ES-I3 (cell line): ENCODE data around the gene XRN2.

Experiments
- H3K36me3 ChIP-seq: 2 replicates; pipeline ENCODE4 v1.6.1; 2013; ENCODE audit warnings: mild to moderate bottlenecking, low read length, control low read depth, moderate library complexity; ENCODE audit not compliant: insufficient read depth
- H3K4me1 ChIP-seq: 2 replicates; pipeline ENCODE4 v1.6.1; 2013; ENCODE audit warnings: mild to moderate bottlenecking, control low read depth, low read length; ENCODE audit not compliant: insufficient read depth
- H3K9ac ChIP-seq: 2 replicates; pipeline ENCODE4 v1.6.1; 2013; ENCODE audit warnings: low read depth, mild to moderate bottlenecking, low read length, moderate library complexity
- H3K9me3 ChIP-seq: 2 replicates; pipeline ENCODE4 v1.6.1; 2013; ENCODE audit warnings: mild to moderate bottlenecking, low read length, moderate library complexity; ENCODE audit not compliant: control insufficient read depth, insufficient read depth

XRN2 gene

DNA sequence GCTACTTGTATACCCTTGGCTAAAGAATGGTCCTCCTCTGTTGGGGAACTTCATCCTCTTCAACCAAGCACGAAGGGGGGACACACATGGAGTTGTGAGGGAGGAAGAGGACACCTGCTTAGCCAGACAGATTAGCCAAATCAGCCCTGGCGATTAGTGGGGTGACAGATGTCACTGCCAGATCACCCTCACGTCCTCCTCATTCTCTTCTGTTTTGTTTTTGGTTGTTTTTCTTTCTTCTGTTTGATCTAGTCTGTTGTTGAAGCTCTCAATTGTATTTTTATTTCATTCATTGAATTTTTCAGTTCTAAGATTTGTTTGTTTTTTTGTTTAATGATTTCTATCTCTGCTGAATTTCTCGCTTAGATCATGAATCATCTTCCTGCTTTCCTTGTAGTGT, 121.7 kb downstream of the XRN2 start:
- Histone ChIP-seq H3K9me3 (peaks cover 3% of the 10 kb centered on the region; the same call in 1 of the 2 replicates), H3K36me3 (no peaks in the 10 kb centered on the region), H3K9ac (no peak overlapping the region), H3K4me1 (no peaks in the 10 kb centered on the region)

DNA sequence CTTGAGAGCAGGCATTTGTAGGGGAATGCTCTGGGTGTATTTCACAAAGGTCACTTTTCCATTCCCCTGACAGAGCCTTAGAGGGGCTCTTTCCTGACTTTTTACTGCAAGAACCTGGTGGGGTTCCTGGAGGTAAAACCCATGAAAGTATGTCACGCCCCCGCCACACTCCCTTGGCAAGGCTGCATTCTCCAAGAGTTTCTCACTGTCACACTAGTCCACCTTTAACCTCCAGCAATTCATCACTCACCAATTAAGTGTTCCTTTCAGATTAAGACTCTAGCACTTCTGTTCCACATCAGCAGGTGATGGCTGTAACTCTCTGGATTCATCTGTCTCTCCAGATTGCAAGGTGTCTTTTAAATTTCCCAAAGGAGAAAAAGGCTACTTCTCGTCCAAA, 126.9 kb downstream of the XRN2 start:
- Histone ChIP-seq H3K36me3 (no peaks in the 10 kb centered on the region), H3K4me1 (no peaks in the 10 kb centered on the region), H3K9ac (no peak overlapping the region), H3K9me3 (peaks cover under 1% of the 10 kb centered on the region; the same call in 1 of the 2 replicates)

DNA sequence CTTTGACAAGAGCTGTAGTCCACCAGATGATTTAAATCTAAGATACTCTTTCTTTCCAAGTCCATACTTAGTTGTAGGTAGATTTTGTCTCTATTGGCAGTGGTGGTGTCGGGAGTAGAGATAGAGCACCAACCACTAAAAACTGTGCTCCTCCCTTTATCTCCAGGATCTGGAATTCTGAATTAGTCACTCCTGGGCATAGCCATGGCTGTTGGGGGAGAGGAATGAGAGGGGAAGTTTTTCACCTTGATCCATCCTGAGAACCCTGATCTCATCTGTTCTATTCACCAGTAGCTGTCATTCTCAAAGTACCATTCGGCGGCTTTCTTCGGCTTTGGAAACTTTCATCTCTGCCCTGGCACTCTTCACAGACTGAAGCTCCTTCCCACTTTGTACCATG, 129.8 kb downstream of the XRN2 start:
- H3K36me3 ChIP-seq = no peaks in the 10 kb centered on the region

DNA sequence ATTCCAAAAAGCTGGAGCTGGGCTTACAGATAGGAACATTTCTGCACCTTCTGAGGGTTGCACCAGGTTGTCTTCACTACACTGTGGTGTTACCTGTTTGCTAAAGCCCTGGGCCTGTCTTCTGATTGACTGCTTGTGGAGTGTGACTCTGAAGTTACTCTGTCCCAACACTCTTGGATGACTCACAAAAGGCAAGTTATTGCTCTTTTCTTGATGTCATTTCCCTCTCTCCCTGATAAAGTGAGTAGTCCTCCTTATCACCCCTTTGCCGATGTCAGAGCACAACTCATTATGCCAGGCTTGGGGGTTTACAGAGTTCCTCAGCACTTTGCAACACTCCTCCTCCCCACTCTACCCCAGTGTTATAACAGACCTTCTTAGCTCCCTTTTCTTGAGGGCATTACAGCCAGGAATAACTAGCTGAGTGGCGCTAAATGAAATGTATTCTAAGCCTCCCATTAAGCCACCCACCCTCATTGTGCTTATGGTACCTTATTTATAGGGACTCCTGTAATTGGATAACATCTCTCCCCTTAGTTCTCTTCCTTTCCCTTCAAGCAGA, 130.3 kb downstream of the XRN2 start:
- H3K4me1 ChIP-seq = no peaks in the 10 kb centered on the region; the same call in 1 of the 2 replicates
- no peak overlapping the region for H3K9ac ChIP-seq
- no peaks in the 10 kb centered on the region for H3K9me3 ChIP-seq
- no peaks in the 10 kb centered on the region for H3K36me3 ChIP-seq

More for the DNA sequence above, 129.8 kb downstream of the XRN2 start:
- H3K9me3 ChIP-seq = no peaks in the 10 kb centered on the region
- no peak overlapping the region for H3K9ac ChIP-seq
- no peaks in the 10 kb centered on the region; the same call in 1 of the 2 replicates for H3K4me1 ChIP-seq

DNA sequence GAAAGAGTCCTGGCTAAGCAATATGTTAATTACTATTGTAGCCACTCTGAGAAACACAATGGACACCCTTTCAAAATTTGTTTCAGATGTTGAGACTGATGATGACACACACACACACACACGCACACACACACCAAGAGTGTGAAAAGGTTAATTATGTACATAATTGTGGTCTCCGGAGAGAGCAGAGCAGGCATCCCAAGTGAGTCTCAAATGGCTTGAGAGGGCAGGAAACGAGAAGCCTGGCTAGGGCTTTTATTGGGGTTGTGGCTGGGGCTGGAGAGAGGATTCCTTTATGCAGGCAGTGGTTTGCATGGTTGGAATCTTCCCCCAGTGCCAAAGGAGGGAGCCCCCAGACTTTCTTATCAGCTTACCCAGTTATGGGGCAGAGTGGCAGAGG, 132.4 kb downstream of the XRN2 start:
- Histone ChIP-seq H3K9ac (no peak overlapping the region), H3K9me3 (no peaks in the 10 kb centered on the region), H3K4me1 (no peaks in the 10 kb centered on the region; the same call in 1 of the 2 replicates), H3K36me3 (no peaks in the 10 kb centered on the region)

DNA sequence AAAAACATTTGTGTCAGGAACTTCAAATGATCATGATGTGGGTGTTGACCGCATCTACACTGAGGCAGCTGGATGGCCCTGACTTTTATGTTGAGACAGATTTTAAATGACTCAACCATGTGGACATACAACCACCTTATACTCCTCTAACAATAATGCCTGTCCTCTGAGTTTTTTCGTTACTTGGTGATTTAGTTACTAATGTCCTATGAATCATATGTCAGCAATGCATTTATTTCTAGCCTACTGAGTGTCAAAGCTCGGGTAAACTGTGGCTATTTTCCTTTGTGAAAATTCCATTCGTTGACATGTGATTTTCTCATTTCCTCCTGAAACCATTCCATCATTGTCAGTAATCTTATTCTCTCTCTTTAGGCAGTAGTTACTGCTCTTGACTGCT, 133.1 kb downstream of the XRN2 start:
- Histone ChIP-seq H3K9me3 (no peaks in the 10 kb centered on the region), H3K36me3 (no peaks in the 10 kb centered on the region), H3K9ac (no peak overlapping the region), H3K4me1 (no peaks in the 10 kb centered on the region; the same call in 1 of the 2 replicates)

DNA sequence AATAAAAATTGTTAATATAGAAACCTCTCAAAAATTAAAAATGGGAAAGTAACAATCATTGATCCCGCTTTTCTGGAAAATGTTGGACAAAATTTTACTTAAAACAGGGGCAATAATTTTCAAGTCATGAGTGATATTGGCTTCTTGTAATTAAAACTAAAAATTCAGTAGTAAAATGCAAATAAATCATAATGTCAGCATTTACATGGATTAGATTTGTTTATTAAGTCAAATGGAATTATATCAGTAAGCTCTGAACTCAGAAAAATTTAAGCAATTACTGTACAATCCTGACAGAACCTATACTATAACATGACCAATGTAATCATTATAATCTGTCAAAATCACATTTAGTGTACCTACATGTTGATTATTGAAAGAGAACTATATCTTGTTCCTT, 134.1 kb downstream of the XRN2 start:
- H3K4me1 ChIP-seq = no peaks in the 10 kb centered on the region; the same call in 1 of the 2 replicates
- no peak overlapping the region for H3K9ac ChIP-seq
- H3K9me3 ChIP-seq = no peaks in the 10 kb centered on the region
- H3K36me3 ChIP-seq = no peaks in the 10 kb centered on the region

DNA sequence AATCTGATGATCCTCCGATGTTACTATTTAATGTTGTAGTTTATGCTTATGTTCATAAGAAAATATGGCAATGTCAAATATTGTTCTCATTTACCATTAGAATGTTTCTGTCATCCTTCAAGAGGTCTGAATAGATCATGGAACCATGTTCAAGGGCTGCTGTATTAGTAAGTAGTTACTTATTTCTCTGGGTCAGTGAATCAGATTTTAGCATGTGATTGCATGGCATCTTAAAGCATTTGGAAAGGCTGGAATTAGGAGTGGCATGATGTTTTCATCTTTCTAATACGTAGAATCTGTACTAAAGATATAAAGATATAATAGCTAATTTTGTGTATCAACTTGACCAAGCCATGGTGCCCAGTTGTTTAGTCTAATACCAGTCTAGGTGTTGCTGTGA, 134.7 kb downstream of the XRN2 start:
- H3K36me3 ChIP-seq = no peaks in the 10 kb centered on the region
- no peak overlapping the region for H3K9ac ChIP-seq
- H3K9me3 ChIP-seq = no peaks in the 10 kb centered on the region; the same call in 1 of the 2 replicates
- no peaks in the 10 kb centered on the region; the same call in 1 of the 2 replicates for H3K4me1 ChIP-seq
